H1 (cell line): ENCODE results near the gene LCORL. TPM values are rescaled to one million over a fixed set of nuclear protein-coding genes. Genes with fewer than 3 reads are reported as not detected.

ENCODE experiments used
- CTCF ChIA-PET: fragments of 300-600 bp; sonication (Branson Sonifier 250); formaldehyde crosslinking; loops from one replicate; lab custom pipeline; 2021; ENCODE audit not compliant: partially characterized antibody; lab: Charles Lee
- POLR2A ChIA-PET: fragments of 300-600 bp; sonication (Branson Sonifier 250); formaldehyde crosslinking; loops from one replicate; lab custom pipeline; 2021; ENCODE audit warnings: inconsistent platforms; ENCODE audit not compliant: partially characterized antibody; lab: Charles Lee
- DNase-seq, 2 experiments: peaks; one replicate each; pipeline versions ENCODE4 v3.0.0 to v3.0.0-alpha.2; 2010 to 2022; ENCODE audit warnings: low spot score in 2 of 2, low read depth in 1 of 2, mixed read lengths in 1 of 2
- FAIRE-seq: peaks from 2 replicates; lab custom pipeline; 2011; peaks lifted over from hg19 to GRCh38; lab: Jason Lieb, UNC
- H2AFZ ChIP-seq: 2 replicates; pipeline ENCODE4 v1.8.1; 2012; ENCODE audit warnings: low read length, inconsistent platforms
- H2AK5ac ChIP-seq: 2 replicates; pipeline ENCODE4 v1.6.1; 2013; ENCODE audit warnings: low read depth, low read length
- H2BK120ac ChIP-seq: replicated peaks from 2 replicates; pipeline ENCODE3; 2013; ENCODE audit warnings: low read depth, low read length, inconsistent platforms
- H2BK12ac ChIP-seq: 2 replicates; pipeline ENCODE4 v1.6.1; 2013; ENCODE audit warnings: low read depth, low read length
- H2BK15ac ChIP-seq: 2 replicates; pipeline ENCODE4 v1.6.1; 2013; ENCODE audit warnings: low read length
- H2BK20ac ChIP-seq: 2 replicates; pipeline ENCODE4 v1.6.1; 2013; ENCODE audit warnings: low read length
- H2BK5ac ChIP-seq: 2 replicates; pipeline ENCODE4 v1.6.1; 2013; ENCODE audit warnings: low read depth, low read length
- H3K14ac ChIP-seq: 2 replicates; pipeline ENCODE4 v1.6.1; 2013; ENCODE audit warnings: inconsistent platforms; ENCODE audit not compliant: insufficient read length
- H3K18ac ChIP-seq: 2 replicates; pipeline ENCODE4 v1.6.1; 2013; ENCODE audit warnings: low read length; ENCODE audit errors: extremely low read depth
- H3K23ac ChIP-seq: 2 replicates; pipeline ENCODE4 v1.6.1; 2013; ENCODE audit warnings: inconsistent platforms; ENCODE audit not compliant: insufficient read length
- H3K23me2 ChIP-seq: 2 replicates; pipeline ENCODE4 v1.6.1; 2013; ENCODE audit warnings: low read depth, low read length
- H3K27ac ChIP-seq: 2 replicates; pipeline ENCODE4 v1.6.1; 2011; ENCODE audit warnings: low read depth, low read length, inconsistent platforms
- H3K27me3 ChIP-seq, 4 experiments: replicated peaks in 1 of 4; 1 replicate in 1 of 4; 2 replicates in 3 of 4; pipeline versions ENCODE4 v1.6.1 to v1.8.1; 2011 to 2013; ENCODE audit warnings: low read length in 3 of 4, mild to moderate bottlenecking in 3 of 4, inconsistent platforms in 2 of 4, mixed read lengths in 2 of 4, moderate library complexity in 1 of 4; ENCODE audit not compliant: control insufficient read depth in 3 of 4, insufficient read depth in 3 of 4; ENCODE audit errors: extremely low read depth in 1 of 4
- H3K36me3 ChIP-seq, 4 experiments: 2 replicates each; pipeline versions ENCODE4 v1.6.1 to v1.8.1; 2011 to 2013; ENCODE audit warnings: mild to moderate bottlenecking in 4 of 4, low read length in 3 of 4, moderate library complexity in 2 of 4, control low read depth in 1 of 4, inconsistent platforms in 1 of 4; ENCODE audit not compliant: insufficient read depth in 4 of 4, control insufficient read depth in 2 of 4
- H3K4ac ChIP-seq: replicated peaks from 2 replicates; pipeline ENCODE3; 2013; ENCODE audit warnings: low read length, low read depth, mixed read lengths, inconsistent platforms; ENCODE audit not compliant: insufficient read length
- H3K4me1 ChIP-seq, 4 experiments: replicated peaks in 1 of 4; 1 replicate in 1 of 4; 2 replicates in 3 of 4; pipeline versions ENCODE4 v1.6.1 to v1.8.1; 2011 to 2013; ENCODE audit warnings: low read length in 3 of 4, inconsistent platforms in 2 of 4, mixed read lengths in 1 of 4; ENCODE audit not compliant: insufficient read depth in 4 of 4, control insufficient read depth in 3 of 4
- H3K4me2 ChIP-seq, 2 experiments: 2 replicates each; pipeline versions ENCODE4 v1.6.1 to v1.8.1; 2011 to 2013; ENCODE audit warnings: low read depth in 2 of 2, low read length in 2 of 2, control low read depth in 1 of 2, inconsistent platforms in 1 of 2, mild to moderate bottlenecking in 1 of 2; ENCODE audit not compliant: insufficient read depth in 1 of 2
- H3K4me3 ChIP-seq, 4 experiments: fragments of 200-600, 300-600 bp in 1 of 4; sonication (generic), shearing (Covaris generic), sonication (Bioruptor Twin) in 1 of 4; 2 replicates each; pipeline versions ENCODE4 v1.5.1 to v1.8.1; 2011 to 2016; ENCODE audit warnings: low read length in 4 of 4, low read depth in 3 of 4, control low read depth in 2 of 4, inconsistent platforms in 2 of 4, mild to moderate bottlenecking in 2 of 4, mixed read lengths in 1 of 4, moderate library complexity in 1 of 4; ENCODE audit not compliant: insufficient read depth in 2 of 4; ENCODE audit errors: extremely low read depth in 1 of 4
- H3K56ac ChIP-seq: replicated peaks from 2 replicates; pipeline ENCODE3; 2013; ENCODE audit warnings: low read depth, mild to moderate bottlenecking, mixed read lengths, low read length, inconsistent platforms; ENCODE audit not compliant: insufficient read length
- H3K79me1 ChIP-seq: 2 replicates; pipeline ENCODE4 v1.6.1; 2013; ENCODE audit warnings: low read depth, low read length, control low read depth
- H3K79me2 ChIP-seq, 2 experiments: 2 replicates each; pipeline versions ENCODE4 v1.6.1 to v1.8.1; 2012 to 2013; ENCODE audit warnings: low read length in 2 of 2, mild to moderate bottlenecking in 2 of 2, inconsistent platforms in 1 of 2; ENCODE audit not compliant: insufficient read depth in 2 of 2, control insufficient read depth in 1 of 2
- H3K9ac ChIP-seq, 4 experiments: replicated peaks in 1 of 4; 1 replicate in 1 of 4; 2 replicates in 3 of 4; pipeline versions ENCODE4 v1.6.1 to v1.8.1; 2011 to 2013; ENCODE audit warnings: low read depth in 3 of 4, low read length in 3 of 4, control low read depth in 2 of 4, mild to moderate bottlenecking in 2 of 4, moderate library complexity in 2 of 4, inconsistent platforms in 1 of 4; ENCODE audit errors: extremely low read depth in 1 of 4
- H3K9me3 ChIP-seq, 2 experiments: 2 replicates each; pipeline versions ENCODE4 v1.6.1 to v1.8.1; 2012 to 2013; ENCODE audit warnings: mild to moderate bottlenecking in 2 of 2, moderate library complexity in 2 of 2, control low read depth in 1 of 2, inconsistent platforms in 1 of 2, low read depth in 1 of 2, low read length in 1 of 2, mixed read lengths in 1 of 2; ENCODE audit not compliant: insufficient read depth in 2 of 2
- H4K20me1 ChIP-seq, 2 experiments: replicated peaks in 1 of 2; 2 replicates each; pipeline versions ENCODE3 to v1.8.1; 2011 to 2013; ENCODE audit warnings: inconsistent platforms in 2 of 2, low read length in 2 of 2, mild to moderate bottlenecking in 1 of 2; ENCODE audit not compliant: insufficient read depth in 2 of 2, control insufficient read depth in 1 of 2
- H4K5ac ChIP-seq: 2 replicates; pipeline ENCODE4 v1.6.1; 2013; ENCODE audit warnings: low read length, low read depth, mixed read lengths, inconsistent platforms; ENCODE audit not compliant: insufficient read length
- H4K8ac ChIP-seq: 2 replicates; pipeline ENCODE4 v1.8.0; 2013; ENCODE audit warnings: mild to moderate bottlenecking, moderate library complexity, low read length, inconsistent platforms; ENCODE audit not compliant: insufficient read depth; ENCODE audit errors: extremely low read depth
- H4K91ac ChIP-seq: replicated peaks from 2 replicates; pipeline ENCODE3; 2013; ENCODE audit warnings: low read length, mixed read lengths, inconsistent platforms; ENCODE audit not compliant: insufficient read length
- BCL11A ChIP-seq, 2 experiments: IDR thresholded peaks; one replicate each; pipeline ENCODE4 v1.6.1; 2011; ENCODE audit warnings: low read depth in 2 of 2, low read length in 2 of 2, mild to moderate bottlenecking in 2 of 2
- CTBP2 ChIP-seq: IDR thresholded peaks from 2 replicates; pipeline ENCODE4 v1.7.0; 2011; ENCODE audit warnings: borderline replicate concordance, mild to moderate bottlenecking, moderate library complexity, mixed read lengths, low read length; ENCODE audit not compliant: insufficient read depth, insufficient read length
- EP300 ChIP-seq, 2 experiments: IDR thresholded peaks; 1 replicate in 1 of 2; 2 replicates in 1 of 2; pipeline ENCODE4 v1.6.1; 2011 to 2012; ENCODE audit warnings: low read depth in 2 of 2, low read length in 2 of 2, mild to moderate bottlenecking in 2 of 2, borderline replicate concordance in 1 of 2, inconsistent platforms in 1 of 2, moderate library complexity in 1 of 2
- GABPA ChIP-seq: IDR thresholded peaks from 2 replicates; pipeline ENCODE4 v1.6.1; 2011; ENCODE audit warnings: mild to moderate bottlenecking, low read length, moderate library complexity, borderline replicate concordance; ENCODE audit not compliant: insufficient read depth
- HDAC2 ChIP-seq, 2 experiments: fragments of 300-600 bp in 1 of 2; sonication (generic) in 1 of 2; IDR thresholded peaks; 2 replicates each; pipeline ENCODE4 v1.6.1; 2011 to 2012; ENCODE audit warnings: low read depth in 2 of 2, low read length in 2 of 2, mild to moderate bottlenecking in 2 of 2, moderate library complexity in 2 of 2, borderline replicate concordance in 1 of 2, inconsistent platforms in 1 of 2
- KDM1A ChIP-seq: fragments of 200-600, 300-600 bp; sonication (generic); IDR thresholded peaks from 2 replicates; pipeline ENCODE4 v1.7.1; 2016; ENCODE audit warnings: mild to moderate bottlenecking, low read length, borderline replicate concordance
- KDM4A ChIP-seq: IDR thresholded peaks from one replicate; pipeline ENCODE4 v1.7.1; 2012; ENCODE audit warnings: low read depth, mild to moderate bottlenecking, moderate library complexity, low read length, inconsistent platforms; ENCODE audit not compliant: severe bottlenecking
- RNF2 ChIP-seq: fragments of 200-900, 300-1000 bp; sonication (generic); IDR thresholded peaks from 2 replicates; pipeline ENCODE4 v1.7.1; 2016; ENCODE audit warnings: borderline replicate concordance, low read depth, mild to moderate bottlenecking, antibody characterized with exemption, low read length; ENCODE audit not compliant: poor library complexity, severe bottlenecking; ENCODE audit errors: missing control alignments
- RXRA ChIP-seq: IDR thresholded peaks from 2 replicates; pipeline ENCODE4 v1.6.1; 2011; ENCODE audit warnings: low read depth, mild to moderate bottlenecking, low read length, moderate library complexity; ENCODE audit not compliant: insufficient read depth
- SAP30 ChIP-seq: fragments of 300-600 bp; sonication (generic); IDR thresholded peaks from 2 replicates; pipeline ENCODE4 v1.7.1; 2012; ENCODE audit warnings: low read length, moderate library complexity, mild to moderate bottlenecking, inconsistent platforms; ENCODE audit not compliant: insufficient read depth, insufficient replicate concordance
- SP4 ChIP-seq: IDR thresholded peaks from 2 replicates; pipeline ENCODE4 v1.6.1; 2012; ENCODE audit warnings: low read length, inconsistent platforms
- YY1 ChIP-seq: IDR thresholded peaks from 2 replicates; pipeline ENCODE4 v1.6.1; 2011; ENCODE audit warnings: low read depth, mild to moderate bottlenecking, low read length
- WGBS, 2 experiments: shearing (Covaris generic) in 1 of 2; methylation state at CpG; one replicate each; pipeline versions ENCODE4 v1.1.6 to v1.1.7; 2013 to 2015; ENCODE audit warnings: low lambda C conversion rate in 2 of 2, mixed read lengths in 2 of 2, inconsistent platforms in 1 of 2, low coverage in 1 of 2, missing lambda C conversion rate in 1 of 2; ENCODE audit not compliant: insufficient replicate concordance in 2 of 2, insufficient coverage in 1 of 2, insufficient read length in 1 of 2; ENCODE audit errors: extremely low coverage in 1 of 2, missing lambda C conversion rate in 1 of 2; 5-methylcytosine and 5-hydroxymethylcytosine counted together
- polyA plus RNA-seq, 7 experiments: library from polyadenylated mRNA; depleted of rRNA in 3 of 7; stranded (reverse) in 5 of 7; unstranded in 2 of 7; fragments of >200 nt in 5 of 7; fragments of 200-250 nt in 2 of 7; gene quantifications; 1 replicate in 5 of 7; 2 replicates in 1 of 7; 4 replicates in 1 of 7; pipeline versions ENCODE4 v1.2.1 to v1.2.3, GENCODE V29; 2011 to 2013; ENCODE audit warnings: missing spikeins in 2 of 7, mixed read lengths in 2 of 7
- total RNA-seq: library from RNA; stranded (reverse); fragmentation: NEBNext Ultra II Directional; extraction: Animal tissue kit (Norgen Biotek cat#: 25700); gene quantifications from 2 replicates; pipeline ENCODE4 v1.2.1, GENCODE V29; 2021

LCORL gene
- total and polyA plus RNA-seq, 2 of the 8 experiments (the other 6 are each of a cell fraction or from before 2014, with no cell fraction given), result 2.2 to 19.2 TPM

DNA sequence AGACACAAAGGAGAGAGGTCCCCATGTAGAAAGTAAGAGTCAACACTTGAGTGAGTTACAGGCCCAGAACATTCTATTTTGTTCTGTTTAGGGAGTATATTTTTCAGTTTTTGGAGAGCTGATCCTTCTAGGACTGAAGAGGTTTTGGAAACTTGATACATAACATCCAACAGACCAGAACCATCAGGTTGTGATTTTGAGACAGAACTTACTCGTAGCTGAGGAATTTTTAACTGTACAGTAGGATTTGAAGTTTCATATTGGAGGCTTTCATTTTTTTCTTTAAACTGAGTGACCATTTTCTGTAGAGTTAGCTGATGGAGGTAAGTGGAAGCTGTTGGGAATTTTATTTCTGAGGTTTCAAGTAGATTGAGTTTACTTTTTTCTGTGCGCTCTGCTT, 137.5 kb downstream of the LCORL start:
- no peaks in the 10 kb centered on the region for H3K79me2 ChIP-seq
- ChIA-PET CTCF (interaction anchor here (0.6 to 1.5 kb wide), 3 partner anchors 33 to 491 kb away, joined by 3 to 4 read pairs (median 3); no protein-coding TSS in a partner anchor), POLR2A (no interaction called here)
- H4K8ac ChIP-seq, result no peak overlapping the region
- H2BK12ac ChIP-seq, result no peak overlapping the region
- H4K20me1 ChIP-seq, result no peaks in the 10 kb centered on the region
- no peak overlapping the region for H3K4me2 ChIP-seq
- H3K79me1 ChIP-seq, result no peaks in the 10 kb centered on the region
- no peak overlapping the region for H3K14ac ChIP-seq
- H3K23ac ChIP-seq, result no peak overlapping the region
- no peak overlapping the region for H4K5ac ChIP-seq
- H3K9ac ChIP-seq, result no peak overlapping the region
- no peak overlapping the region for H2BK120ac ChIP-seq
- no peak overlapping the region for H3K4me3 ChIP-seq
- no peak for FAIRE-seq
- peaks cover 0 to 3% (median 0%) of the 10 kb centered on the region in 4 experiments; a peak in 2 of 8 replicates for H3K36me3 ChIP-seq
- H2AFZ ChIP-seq, result no peak overlapping the region
- WGBS, 2 experiments, result 95% methylated on average over 2 of the region's 2 CpGs; no CpG with 5 or more reads in 1 of the 2 experiments
- H3K27me3 ChIP-seq, result no peaks in the 10 kb centered on the region
- H3K4ac ChIP-seq, result no peak overlapping the region
- peaks cover 0 to 5% (median 0%) of the 10 kb centered on the region in 4 experiments; a peak in 1 of 7 replicates for H3K4me1 ChIP-seq
- H3K23me2 ChIP-seq, result no peaks in the 10 kb centered on the region
- no peak overlapping the region for H2BK20ac ChIP-seq
- H3K9me3 ChIP-seq, result no peaks in the 10 kb centered on the region
- no peak overlapping the region for H2BK15ac ChIP-seq
- no peak overlapping the region for H2AK5ac ChIP-seq
- DNase-seq, result no peak
- H2BK5ac ChIP-seq, result no peak overlapping the region
- no peak overlapping the region for H3K27ac ChIP-seq
- no peak overlapping the region for H3K56ac ChIP-seq
- H4K91ac ChIP-seq, result no peak overlapping the region
- no peak overlapping the region for H3K18ac ChIP-seq
- no peak for TF ChIP-seq CTBP2
- TF ChIP-seq HDAC2 (IDR thresholded peaks at IDR 0.05; ENCODE audit: borderline replicate concordance in 1 of 2, low read depth in 2 of 2, low read length in 2 of 2), result no peak
- TF ChIP-seq BCL11A (IDR thresholded peaks at IDR 0.05; ENCODE audit: low read depth in 2 of 2, low read length in 2 of 2), result no peak
- TF ChIP-seq KDM1A, result no peak
- TF ChIP-seq GABPA, result no peak
- TF ChIP-seq EP300 (IDR thresholded peaks at IDR 0.05; ENCODE audit: borderline replicate concordance in 1 of 2, low read depth in 2 of 2, low read length in 2 of 2), result no peak
- TF ChIP-seq SP4, result no peak
- no peak for TF ChIP-seq SAP30
- no peak for TF ChIP-seq KDM4A
- TF ChIP-seq YY1, result no peak
- no peak for TF ChIP-seq RNF2
- TF ChIP-seq RXRA, result no peak
